Stimulated activated CD4-positive, alpha-beta T cell treated with anti-CD3 and anti-CD28 coated beads, Interleukin-1b, Interleukin-23, amount 100 ng/mL, for 4 hours (primary cell): ENCODE data around the gene PDE4D.
A peak's percentile ranks its signal among the peaks of the same experiment; 100 is the strongest.

Experiments used
- DNase-seq, 2 donors: peaks; one replicate each; pipeline ENCODE4 v3.0.0-alpha.2; 2020; ENCODE audit warnings: low read depth in 2 of 2

Gene PDE4D

DNA sequence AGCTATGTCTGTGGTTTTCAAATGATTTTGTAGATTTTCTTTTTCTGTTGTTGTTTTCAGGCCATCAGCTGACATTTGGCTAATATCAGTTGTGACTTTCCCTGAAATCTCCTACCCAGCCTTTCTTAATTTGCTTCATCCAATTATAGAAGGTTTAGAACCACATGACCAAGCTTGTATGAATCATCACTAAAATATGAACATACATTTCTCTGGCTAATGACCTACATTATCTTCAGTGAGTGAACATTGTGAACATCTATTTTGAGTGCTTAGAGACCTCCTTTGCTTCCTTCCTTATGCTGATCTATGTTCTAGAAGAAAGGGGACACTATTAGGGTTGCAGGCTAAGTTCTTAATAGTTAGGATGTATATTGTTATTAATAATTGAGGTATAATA, 778.2 kb downstream of the PDE4D start:
- no peak for DNase-seq

DNA sequence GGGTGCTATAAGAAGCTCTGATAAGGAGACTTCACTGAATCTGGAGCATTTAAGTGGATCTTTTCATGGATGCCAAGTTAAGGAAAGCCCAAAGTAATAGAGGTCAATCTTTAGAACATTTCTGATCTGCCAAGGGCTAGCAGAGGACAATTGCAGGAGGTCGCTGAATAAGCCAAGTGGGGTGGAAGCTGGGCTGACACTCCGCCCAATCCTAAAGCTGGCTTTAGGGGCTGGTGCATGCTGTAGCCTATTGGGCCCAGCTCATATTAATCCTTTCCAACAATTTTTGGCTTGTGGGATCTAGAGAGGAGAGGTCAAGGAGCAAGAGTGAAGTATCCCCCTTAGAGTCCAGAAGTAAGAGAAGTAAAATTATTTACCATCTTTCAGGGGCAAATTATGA, 784.1 kb downstream of the PDE4D start:
- DNase-seq, result no peak

DNA sequence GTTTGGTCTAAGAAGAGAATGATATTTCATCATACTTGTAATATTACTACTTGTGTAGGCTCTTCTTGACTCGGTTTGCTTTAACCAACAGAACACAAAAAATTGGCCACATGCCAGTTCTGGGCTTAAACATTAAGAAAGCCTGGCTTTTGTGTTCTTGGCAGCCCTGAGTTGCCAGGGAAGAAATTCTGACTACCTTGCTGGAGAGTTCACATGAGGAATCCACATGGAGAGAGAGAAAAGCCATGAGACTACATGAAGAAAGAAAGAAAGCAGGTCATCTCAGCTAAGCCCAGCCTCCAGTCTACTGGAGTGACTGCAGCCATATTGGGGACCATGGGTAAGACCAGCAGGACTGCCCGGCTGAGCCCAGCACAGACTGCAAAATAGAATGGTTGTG, 785.8 kb downstream of the PDE4D start:
- DNase-seq, result no peak

DNA sequence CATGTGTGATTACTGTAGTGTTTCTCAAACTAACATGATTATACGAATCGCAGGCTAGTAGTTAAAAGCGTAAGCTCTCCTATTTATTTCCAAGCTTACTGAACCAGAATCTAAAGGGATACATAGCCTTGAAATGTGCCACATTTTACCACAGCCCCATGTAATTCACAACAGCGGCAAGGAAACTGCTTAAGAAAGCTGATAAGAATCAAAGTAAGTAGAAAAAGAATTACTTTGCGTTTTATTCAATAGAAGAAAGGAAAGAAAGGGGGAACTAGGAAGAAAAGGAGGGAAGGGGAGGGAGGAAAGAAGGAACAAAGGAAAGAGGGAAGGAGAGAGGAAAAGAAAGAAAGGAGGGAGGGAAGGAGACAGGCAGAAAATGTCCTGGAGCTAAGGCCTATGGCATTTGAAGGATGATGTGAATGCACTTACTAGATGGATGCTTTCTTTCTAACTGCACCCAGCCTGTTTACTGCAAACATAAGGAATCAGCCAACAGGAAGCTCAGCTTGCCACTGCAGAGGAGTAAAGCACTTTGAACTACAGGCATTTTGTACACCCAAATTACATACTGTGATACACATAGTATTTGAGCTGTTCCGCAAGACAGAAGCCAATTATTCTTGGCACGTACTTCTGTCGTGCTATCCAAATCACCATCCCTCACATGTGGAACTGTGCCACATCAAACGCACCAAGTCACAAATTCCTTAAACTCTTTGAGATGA, 789.0 kb downstream of the PDE4D start:
- no peak for DNase-seq

DNA sequence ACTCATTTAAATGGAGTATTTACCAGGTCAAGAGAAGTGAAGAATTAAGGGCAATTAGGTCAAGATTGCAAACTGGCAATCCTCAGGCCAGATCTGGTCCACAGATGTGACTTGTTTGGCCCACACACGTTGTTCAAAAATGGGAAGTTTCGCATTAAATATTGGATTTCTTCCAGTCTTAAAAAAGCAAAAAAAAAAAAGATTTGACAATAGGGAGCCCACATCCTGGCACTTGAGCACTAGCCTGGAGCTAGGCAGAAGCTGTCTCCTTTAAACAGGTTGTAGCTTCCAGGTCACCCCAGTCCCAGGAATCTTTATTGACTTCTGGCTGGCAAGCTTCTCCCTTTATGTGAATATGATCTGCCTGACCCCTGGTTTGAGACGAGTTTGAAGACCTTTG, 790.2 kb downstream of the PDE4D start:
- DNase-seq, result no peak

DNA sequence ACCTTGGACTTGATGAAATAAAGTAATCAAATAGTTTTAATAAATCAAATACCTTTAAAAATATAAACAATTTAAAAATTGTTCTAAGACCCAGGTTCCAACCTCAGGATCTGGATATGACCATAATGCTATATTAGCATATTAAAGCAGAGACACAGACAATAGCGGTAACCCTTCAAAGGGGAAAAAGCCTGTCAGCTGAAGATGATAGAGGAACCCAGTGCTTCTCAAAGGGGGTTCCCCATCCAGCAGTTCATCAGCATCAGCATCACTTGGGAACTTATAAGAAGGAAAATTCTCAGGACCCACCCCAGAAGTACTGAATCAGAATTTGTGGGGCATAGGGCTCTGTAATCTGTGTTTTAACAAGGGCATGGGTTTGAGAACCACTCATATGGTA, 791.1 kb downstream of the PDE4D start:
- DNase-seq, result no peak

DNA sequence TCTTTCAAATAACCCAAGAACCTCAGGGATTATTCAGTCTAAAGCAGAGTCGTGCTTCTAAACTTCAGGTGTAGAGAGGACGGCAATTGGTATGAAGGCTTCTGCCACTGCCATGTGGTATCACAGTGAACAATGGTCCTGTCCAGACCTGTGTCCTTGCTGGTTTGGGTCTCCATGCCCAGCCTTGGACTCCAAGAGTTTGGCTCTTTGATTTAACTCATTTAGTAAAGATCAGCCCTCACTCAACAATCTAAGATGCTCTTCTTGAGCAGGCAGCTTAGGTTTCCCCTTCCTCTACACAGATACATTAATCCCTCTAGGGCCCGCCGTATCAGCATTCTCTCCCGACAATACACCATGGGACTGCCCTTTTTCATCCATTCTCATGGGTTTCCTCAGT, 792.7 kb downstream of the PDE4D start:
- no peak for DNase-seq

DNA sequence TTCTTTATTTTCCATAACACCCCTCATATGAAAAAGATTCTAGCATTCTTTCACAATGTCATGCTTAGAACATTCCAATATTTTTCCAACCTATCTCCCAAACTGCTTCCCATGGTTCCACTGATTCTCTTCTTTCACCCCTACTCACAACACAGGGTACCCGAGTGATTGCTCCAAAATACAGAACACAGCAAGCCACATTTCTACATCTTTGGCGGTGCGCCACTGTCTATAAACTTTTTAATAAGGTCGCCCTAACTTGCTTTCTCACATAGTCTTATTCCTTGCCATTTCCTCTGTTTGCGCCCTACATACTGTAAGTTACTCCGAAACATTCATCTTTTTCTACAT, 793.6 kb downstream of the PDE4D start:
- DNase-seq, result no peak

DNA sequence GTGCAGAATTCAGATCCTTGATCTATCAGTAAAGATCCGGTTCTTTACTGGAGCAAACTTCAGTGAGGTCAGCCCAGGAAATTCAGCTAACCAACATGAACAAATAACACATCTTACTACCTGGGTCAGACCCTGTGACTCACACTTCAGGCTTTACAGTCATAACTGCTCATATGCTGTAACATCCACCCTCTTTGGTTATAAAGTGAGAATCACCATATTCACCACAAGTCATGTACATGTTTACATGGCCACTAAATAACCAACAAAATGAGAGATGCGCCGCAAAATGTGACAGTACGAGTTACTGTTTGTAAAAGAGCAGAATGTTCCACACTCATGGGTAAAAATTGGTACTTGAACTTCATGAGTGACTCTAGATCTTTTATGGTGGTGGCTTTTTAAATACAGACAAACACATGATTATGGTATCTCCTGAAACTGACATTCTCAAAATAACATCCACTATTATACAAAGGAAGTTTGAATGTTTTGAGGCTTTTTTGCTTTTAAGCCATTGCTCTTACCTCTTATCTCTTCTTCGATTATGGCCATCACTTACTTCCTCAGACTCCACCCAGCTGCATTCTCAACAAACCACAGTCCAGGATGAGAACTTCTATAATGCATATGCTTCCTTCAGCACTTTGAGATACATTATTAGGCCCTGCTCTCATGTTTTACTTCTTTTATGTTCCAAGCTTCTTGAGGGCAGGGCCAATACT, 794.1 kb downstream of the PDE4D start:
- peak in 1 of 2 donors; percentile 23 for DNase-seq

DNA sequence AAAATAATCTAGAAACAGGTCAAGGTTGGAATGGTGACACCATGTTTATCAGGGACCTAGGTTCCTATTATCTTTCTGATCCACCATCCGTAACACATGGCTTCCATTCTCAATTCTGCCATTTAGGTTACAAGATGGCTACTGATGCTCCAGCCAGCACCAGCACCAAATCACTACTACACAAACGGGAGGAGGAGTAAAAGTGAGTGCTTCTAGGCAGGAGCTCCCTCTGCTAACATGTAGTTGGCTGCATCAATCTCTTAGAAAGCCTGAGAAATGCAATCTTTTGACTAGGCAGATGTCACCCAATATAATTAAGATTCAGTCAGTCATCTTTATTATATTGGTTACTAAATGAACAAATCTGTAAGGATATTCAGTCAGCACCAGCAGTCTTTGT, 794.8 kb downstream of the PDE4D start:
- DNase-seq, result no peak

DNA sequence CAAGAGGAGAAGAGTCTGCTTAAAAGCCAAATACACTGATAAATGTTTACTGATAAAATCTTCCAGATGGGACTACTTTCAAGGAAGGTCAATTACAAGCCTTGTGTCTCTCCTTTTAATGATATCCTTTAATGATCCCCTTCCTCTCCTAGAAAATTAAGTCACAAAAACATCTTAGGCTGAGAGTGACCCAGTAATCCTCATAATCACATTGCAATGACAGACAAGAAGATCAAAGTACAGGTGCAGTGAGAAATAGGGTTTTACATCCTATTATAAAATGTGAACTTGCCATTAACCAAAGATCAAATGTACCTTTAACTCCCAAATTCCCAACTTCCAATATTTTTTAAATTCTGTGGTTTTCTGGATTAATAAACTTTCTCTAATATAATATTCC, 795.8 kb downstream of the PDE4D start:
- DNase-seq, result no peak

DNA sequence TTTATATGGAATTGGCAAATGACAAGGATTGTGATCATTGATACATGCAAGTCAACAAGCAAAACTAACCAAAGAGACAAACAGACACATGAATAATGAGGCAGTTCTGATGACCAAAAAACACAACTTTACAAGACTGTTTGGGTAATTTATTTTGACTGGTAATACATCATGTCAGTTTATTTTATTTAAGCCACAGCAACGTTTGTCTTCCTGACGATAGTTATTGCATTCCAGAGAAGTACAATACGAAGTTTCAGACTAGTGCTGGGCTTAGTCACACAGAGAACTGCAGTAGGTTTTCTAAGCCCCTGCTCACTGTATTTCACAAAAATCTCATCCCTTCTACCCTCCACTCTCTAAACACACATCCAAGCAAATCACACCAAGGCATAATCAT, 796.4 kb downstream of the PDE4D start:
- DNase-seq, result no peak

DNA sequence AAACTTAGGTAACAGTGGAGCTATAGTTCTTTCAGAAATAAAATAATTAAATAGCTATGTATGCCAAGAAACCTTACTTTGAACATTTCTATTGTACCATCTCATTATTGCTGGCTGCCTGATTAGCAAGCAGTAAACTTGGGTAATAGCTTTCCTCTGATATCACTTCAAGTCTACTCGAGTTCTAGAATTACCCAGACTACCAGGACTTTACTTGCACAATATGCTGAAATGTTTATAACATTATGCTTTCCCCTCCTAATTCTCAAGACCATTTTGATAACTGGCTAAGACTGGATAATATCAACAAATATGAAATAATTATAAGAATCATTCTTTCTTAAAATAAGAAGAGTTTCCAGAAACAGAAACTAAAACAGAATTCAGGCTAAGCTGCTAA, 798.0 kb downstream of the PDE4D start:
- DNase-seq, result no peak

DNA sequence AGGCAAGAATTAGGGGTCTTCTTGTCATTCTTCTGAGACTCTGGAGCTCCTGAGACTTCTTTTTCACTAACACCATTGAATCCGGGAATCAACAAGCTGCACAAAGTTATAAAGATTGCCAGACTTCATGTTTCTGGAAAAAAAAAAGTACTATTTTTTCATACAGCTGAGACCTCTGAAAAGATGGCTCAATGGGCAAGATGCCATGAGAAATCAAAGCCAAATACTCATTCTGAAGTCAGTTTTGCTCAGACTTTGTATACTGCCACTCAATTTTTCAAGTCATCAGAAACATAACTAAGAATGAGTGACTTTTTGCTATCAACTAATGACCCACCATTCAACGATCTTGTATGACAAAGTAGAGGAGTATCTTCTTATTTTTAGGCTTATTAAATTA, 798.7 kb downstream of the PDE4D start:
- no peak for DNase-seq

DNA sequence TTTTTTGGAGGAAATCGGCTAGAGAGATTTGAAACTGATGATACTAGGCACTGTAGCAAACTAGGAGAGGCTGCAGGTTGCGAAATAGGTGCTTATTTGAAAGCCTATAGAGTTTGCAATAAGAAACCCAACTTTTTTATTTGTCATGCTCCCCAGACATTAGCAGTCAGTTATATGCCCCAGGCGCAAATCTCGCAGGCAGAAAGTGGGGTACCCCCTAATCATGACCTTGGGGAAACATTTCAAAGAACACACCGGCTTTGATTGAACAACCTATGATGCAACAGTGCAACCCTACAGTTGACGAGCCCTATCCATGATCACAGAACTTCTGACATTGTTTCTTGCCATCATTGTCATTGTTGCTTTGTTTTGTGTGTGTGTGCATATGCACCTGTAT, 800.2 kb downstream of the PDE4D start:
- DNase-seq, result no peak

DNA sequence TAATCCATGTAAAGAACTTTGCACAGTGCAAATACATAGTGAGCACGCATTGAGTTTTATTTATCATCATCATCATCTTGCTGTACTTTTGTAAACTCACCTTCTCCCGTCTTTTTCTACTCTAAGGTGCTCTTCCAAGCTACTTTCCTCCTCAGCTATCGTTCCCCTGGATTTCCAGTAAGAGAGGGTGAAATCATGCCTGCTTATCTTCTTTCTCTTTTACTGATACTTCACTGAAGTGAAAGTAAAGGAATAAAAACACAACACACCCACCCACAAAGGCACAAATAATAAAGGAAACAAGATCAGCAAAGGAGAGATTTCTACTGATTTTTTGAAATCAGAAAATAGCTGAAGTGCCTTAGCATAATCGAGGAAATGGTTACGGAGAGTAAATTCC, 800.8 kb downstream of the PDE4D start:
- no peak for DNase-seq

DNA sequence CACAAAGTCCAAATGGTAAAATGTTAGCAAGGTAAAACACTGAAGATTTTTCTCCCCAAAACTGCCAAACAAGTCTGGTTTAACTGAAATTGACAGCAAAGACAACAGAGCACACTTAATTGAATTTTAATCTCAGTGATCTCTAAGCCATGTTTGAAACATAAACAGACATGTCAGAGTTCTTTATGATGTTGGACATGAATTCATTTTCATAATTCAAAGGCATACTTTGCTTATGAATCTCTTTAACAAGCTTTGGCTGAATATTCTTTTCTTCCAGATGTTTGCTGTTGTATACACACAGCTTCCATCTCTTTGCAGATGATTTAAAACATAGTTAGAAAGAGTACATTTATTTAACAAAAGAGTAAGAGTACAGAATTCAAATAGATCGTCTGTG, 801.6 kb downstream of the PDE4D start:
- DNase-seq, result no peak

DNA sequence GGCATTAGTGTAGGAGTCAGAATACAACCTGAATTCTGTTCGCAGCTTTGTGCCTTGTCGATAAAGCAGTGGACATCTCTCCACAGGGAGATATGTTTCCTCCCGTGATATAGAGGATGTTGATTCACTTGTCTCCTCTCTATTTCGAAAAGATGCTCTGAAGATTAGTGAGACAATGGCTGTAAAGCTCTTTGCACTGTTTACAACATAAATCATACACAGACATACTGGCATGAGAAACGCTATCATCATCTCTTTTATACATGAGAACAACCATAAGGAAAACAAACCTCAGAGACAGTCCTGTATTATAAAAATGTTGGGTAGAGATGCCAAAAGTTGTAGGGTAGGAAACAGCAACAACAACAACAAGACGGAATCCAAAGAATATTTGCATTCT, 803.2 kb downstream of the PDE4D start:
- no peak for DNase-seq

DNA sequence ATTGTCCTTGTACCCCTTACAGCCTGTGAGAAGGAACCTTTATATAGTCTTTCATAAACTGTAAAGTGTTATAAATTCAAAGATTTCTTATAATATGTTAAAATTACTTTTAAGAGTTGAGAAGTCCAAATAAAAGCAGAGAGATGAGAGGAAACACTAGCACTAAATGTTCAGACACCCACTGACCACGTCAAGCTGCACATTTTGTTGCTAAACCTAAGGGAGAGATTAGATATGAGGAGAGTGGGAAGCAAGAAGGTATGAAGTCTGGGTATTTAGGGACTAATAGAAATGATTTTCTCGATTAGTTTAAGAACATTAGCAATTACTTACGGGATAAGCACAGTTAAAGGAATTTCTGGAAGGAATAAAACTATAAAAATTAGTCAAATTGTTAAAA, 803.8 kb downstream of the PDE4D start:
- no peak for DNase-seq

DNA sequence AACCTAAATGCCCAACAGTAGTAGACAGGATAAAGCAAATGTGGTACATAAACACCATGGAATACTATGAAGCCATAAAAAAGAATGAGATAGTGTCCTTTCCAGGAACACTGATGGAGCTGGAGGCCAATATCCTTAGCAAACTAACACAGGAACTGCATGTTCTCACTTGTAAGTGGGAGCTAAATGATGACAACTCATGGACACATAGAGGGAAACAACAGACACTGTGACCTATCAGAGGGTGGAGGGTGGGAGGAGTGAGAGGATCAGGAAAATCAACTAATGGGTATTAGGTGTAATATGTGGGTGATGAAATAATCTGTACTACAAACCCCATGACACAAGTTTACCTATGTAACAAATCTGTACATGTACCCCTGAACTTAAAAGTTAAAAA, 805.0 kb downstream of the PDE4D start:
- no peak for DNase-seq

DNA sequence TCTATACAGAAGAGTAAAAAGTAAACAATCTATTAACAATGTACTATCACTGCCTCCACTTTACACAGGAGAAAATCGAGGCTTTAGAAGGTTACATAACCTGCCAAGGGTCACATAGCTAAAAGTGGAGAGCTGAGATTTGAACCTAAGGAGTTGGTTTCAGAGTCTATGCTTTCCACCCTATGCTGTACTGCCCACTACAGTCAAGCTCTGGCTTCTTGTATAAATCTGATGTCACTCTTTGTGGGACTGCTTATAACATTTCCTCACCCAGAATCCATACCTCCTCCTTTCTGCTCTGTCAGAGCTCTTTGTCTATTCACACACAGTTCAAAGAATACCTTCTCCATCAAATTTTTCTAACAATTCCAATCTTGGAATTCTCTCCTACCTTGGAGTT, 807.5 kb downstream of the PDE4D start:
- no peak for DNase-seq

DNA sequence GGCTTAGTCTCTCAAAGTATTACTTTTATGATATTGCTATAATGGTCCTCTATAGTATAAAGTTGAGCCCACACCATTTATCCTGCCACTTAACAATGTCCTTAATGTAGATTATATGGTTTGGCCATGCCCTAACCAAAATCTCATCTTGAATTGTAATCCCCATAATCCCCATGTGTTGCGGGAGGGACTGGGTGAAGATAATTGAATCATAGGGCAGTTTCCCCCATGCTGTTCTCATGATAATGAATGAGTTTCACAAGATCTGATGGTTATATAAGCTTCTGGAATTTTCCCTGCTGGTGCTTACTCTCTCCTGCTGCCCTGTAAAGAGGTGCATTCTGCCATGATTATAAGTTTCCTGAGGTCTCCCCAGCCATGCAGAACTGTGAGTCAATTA, 811.8 kb downstream of the PDE4D start:
- DNase-seq, result no peak

DNA sequence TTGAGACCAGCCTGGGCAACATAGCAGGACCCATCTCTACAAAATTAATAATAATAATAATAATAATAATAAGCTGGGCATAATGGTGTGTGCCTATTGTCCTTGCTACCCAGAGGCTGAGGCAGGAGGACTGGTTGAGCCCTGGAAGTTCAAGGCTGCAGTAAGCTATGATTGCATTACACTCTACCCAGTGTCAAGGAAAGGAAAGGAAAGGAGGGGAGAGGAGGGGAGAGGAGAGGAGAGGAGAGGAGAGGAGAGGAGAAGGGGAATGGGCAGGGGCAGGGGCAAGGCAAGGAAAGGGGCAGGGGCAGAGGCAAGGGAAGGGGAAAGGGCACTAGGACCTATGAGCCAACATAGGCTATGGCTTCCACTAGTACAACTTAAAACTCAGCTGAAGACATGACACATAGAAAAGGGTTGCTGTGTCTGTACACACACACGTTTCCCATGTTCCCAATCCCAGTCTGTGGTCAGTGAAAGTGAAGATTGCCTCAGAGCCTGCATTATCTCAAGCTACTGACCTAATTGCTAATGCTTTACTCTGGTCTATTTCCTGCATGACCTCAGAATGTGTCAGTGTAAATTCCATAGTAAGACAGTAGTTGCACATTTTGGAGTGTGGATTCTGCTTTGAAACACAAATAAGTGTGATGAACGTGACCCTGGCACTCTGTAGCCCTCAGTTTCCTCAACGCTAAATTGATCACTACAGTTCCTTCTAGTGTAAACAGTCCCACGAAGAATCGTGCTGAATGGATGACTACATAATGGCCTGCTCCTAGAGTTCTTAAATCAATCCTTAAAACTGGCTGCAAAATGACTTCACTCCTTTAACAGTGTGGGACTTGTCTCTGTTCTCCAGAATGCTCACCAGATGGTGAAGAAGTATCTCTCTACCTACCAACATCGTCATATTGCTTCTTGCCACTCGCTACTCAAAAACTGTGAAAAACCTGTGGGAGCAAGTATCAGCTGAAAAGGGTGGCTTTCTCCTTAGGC, 813.6 kb downstream of the PDE4D start:
- no peak for DNase-seq
